Activated CD4-positive, alpha-beta T cell treated with anti-CD3 and anti-CD28 coated beads for 48 hours (primary cell): ENCODE data around the gene LRPAP1.
"Not testable (repeated sequence)": the region's sequence is repeated elsewhere in the genome, so short reads cannot be mapped to it uniquely, and the experiment has no call there.

Source experiments
- DNase-seq: peaks from one replicate; pipeline ENCODE4 v3.0.0-alpha.2; 2020

The LRPAP1 gene

DNA sequence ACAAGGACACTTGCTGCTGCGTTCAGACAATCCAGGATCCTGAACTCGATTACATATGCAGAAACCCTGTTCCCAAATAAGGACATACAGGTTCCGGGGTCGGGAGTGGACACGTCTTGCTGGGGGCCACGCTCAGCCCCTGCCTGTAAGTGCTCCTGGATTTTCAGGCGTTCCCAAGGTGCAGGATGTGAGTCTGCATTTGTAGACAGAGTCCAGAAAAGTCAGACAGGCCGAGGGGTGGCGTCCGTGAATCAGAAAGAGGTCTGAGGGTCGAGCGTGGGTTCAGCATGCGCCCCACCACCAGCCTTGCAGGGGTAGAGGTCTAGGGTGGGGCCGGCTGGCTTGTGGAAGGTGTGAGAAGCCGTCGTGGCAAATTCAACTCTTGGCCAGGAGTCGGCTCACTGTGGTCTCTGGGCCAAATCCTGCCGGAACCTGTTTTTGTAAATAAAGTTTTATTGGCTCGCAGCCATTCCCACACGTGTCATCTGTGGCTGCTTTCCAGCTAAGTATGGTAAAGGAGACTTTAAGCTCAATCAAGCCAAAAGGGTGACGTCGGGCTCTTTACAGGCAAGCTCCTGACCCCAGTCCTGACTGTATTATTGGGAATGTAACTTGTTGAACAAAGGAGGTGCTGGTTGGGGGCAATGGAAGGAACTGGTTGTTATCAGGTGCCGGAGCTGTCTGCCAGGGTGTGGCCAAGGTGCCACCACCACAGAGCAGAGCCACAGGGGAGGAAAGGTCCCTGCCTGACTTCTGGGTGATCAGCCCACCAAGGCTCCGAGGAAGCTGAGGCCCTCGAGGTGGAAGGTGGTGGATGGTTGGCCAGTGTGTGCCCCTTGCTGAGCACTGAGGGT, 61.8 kb downstream of the LRPAP1 start:
- no peak for DNase-seq

DNA sequence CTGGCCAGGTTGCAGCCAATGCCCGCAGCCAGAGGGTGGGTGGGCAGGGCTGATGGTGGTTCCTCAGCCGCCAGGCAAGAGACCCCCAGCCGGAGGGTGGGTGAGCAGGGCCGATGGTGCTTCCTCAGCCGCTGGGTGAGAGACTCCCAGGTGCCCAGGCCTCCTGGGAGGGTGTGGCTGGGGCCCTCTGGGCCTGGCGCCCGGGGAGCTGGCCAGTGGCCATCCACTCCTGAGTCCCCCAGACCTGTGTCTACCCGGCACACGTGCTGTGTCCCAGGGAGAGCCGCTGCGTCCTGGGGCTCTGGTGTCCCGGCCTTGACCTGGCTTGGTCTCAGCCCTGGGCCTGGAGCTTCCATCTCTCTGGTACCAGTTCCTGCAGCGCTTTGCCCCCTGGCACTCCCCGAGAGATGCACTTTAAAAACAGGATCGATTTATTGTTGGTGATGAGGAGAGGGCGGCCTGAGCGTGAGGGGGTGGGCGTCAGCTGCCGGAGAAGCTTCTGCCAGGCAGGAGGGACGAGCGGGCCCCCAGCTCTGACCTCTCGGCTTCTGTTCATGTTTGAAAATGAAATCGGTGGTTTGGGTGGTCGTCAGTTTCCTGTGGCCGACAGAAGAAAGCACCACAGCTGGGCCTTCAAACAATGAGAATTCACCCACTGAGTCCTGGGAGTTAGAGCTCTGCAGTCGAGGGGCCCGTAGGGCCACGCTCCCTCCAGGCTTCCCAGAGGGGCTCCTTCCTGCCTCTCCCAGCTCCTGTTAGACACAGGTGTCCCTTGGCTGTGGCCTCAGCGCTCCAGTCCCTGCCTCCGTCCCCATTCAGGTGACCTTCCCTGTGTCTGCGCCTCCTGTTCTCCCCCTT, 62.6 kb downstream of the LRPAP1 start:
- DNase-seq, result no peak

DNA sequence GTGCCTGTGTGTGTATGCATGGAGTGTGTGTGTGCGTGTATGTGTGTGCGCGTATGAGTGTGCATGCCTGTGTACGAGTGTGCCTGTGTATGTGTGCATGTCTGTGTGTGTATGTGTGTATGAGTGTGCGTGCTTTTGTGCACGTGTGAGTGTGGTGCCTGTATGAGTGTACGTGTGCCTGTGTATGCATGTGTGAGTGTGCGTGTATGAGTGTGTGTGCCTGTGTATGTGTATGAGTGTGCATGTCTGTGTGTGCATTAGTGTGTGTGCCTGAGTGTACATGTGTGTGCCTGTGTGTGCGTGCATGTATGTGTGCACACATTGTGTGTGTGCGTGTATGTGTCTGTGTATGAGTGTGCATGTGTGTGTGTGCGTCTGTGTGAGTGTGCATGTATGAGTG, 63.4 kb downstream of the LRPAP1 start:
- no peak for DNase-seq

DNA sequence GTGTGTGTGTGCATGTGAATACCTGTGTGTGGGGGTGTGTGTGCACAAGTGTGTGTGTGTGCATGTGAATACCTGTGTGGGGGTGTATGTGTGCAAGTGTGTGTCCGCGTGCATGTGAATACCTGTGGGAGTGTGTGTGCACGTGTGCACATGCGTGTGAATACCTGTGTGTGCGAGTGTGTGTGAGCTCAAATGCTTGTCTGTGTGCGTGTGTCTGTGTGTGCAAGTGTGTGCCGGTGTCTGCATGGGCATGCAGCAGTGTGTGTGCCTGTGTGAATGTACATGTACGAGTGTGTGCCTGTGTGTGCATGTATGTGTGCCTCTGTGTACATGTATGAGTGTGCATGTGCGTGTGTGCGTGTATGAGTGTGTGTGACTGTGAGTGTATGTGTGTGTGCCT, 64.1 kb downstream of the LRPAP1 start:
- no peak for DNase-seq

DNA sequence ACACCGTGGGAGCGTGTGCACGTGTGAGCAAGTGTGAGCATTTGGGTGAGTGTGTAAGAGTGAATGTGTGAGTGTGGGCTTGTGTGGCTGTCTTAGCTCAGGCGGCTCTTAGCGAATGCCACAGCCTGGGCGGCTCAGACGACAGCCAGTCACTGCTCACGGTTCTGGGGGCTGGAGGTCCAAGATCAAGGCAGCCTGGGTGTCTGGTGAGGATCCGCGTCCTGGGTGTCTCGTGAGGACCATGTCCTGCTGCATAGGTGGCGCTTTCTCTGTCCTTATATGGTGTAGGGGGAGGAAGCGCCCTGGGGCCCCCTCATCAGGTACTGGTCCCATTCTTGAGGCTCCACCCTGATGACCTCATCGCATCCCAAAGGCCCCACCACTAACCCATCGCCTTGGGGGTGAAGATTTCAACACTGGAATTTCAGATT, 64.6 kb downstream of the LRPAP1 start:
- DNase-seq, result no peak

DNA sequence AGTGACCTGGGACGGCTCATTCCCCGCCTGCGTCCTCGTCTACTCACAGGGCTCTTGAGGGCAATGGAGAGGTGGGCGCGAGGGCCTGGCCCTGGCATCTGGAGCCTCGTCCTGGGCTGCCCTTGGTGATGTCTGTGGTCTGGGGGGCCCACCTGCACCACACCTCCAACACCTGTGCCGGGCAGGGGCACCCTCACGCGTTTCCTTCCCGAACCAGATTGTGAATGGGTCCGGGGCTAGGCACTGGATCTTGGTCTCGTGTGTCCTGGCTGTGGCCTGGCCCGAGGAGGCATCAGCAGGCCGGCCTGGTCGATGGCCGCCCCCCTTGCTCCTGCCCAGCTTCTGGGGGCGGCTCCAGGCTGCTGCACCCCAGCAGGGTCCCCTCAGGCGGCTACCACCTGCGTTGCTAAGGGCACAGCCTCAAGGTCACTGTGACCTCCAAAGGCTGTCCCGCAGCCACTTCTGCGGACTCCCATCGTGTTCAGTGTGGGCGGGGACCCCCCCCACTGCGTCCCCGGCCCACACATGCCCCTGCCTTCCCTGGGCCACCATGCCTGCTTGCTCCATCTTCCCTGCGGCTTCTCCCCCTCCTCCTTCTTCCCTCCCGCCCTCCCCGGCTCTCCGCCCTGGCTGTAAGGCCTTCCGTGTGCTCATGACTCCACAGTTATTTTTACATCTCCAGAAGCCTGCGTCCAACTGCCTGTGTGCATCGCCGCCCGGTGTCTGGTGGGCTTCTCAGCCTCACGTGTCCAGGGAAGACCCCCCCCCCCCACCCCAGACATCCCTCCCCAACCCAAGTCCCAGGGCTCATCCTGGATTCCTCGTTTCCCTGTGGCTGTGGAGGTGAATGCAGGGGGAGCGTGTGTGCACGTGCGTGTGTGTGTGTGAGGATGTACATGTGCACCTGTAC, 65.3 kb downstream of the LRPAP1 start:
- DNase-seq, result no peak

DNA sequence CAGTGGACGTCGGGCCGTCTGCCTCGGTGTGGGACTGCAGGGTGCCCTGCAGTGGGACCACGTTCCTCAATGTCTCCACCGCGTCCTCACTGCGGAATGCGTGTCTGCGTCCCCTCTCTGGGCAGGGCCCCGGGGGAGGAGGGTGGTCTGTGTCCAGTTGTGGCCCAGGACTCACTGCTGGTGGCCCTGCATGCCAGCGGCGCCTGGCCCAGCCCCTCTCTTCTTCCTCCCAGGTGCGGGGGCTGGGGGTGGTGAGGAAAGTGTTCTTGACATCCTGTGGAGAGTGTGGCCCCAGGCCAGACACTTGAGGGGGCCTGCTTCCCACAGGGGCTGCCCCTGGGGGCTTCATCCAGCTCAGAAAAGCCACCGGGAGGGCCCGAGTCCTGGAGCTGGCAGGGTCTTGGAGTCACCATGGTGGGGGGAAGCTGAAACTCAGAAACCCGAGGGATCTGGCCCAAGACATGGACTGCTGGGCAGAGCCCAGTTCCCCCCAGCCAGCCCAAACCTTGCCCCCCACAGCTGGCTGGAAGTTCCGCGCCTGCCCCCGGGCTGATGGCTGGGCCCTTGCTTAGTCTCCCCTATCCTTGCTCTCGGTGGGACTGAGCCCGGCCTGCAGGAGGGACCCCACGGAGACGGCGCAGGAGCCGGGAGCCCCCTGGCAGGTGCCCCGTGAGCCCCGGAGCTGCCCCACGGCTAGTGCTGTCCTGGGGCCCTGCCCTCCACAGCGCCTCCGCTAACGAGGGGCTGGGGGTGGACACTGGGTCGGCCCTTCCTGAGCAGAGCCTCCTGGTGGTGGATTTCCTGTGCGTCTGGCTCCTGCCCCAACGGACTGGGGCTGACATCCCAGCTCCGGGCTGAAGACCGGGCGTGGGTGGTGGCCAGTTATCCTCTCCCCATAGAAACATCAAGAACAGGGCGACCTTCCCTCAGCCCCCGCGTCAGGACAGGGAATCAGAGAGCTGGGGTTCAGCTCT, 66.2 kb downstream of the LRPAP1 start:
- DNase-seq, result peak; percentile 2

DNA sequence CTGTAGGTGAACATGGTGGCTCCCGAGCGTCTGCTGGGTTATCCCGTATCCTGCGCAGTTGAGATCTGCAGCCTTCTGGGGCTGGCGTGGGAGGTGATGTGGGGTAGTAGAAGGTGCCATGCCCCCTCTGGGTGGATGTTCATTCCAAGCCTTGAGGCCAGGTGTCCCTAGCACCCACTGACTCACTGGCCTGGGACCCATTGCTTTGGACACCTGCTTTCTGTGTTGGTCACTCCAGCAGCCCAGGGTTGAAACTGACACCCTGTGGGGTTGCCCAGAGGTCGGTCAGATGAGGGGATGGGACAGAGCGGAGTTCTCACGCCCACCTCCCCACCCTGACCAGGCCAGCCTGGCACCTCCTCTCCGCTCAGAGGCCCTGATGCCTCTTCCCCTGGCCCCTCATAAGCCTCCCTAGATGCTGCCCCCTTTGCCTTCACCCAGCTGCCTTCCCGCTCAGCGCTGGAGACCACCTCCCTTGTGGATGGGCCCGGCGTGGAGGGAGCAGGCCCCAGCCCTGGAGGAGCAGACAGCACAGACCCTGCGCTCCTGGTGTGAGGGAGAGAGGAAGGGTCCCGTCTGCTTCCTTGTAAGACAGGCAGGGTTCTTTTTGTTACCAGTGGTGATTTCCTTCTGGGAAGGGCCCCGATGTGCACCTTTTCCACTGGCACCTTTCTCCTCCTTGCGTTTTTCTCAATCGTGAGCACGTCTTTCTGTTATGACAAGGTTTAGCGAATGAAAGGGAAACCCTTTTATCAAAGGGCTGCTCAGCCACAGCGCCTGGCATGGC, 67.1 kb downstream of the LRPAP1 start:
- no peak for DNase-seq

DNA sequence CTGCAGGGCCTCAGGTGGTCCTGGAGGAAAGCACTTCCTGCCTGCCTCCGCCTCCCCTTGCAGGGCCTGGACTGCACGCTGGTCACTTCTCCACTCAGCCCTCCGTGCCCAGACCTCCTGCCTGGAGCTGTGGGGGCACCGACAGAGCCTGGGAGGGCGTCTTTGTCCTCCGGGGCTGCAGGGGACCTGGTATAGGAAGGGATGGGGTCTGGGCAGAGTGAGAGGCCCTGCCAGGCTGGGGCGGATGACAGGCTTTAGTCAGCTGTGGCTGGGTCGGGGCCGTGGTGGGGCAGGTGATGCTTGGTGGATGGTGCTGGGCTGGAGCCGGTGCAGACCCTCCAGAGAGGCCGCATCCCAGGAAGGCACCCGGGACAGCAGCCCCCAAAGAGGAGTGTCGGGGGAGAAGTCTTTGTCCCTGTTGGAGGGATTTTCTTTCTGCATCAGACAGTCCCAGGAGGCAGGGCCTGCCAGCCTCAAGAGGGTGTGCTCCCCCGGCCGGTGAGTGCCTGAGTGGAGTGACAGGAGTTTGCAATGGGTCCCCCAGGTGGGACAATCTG, 67.8 kb downstream of the LRPAP1 start:
- no peak for DNase-seq

DNA sequence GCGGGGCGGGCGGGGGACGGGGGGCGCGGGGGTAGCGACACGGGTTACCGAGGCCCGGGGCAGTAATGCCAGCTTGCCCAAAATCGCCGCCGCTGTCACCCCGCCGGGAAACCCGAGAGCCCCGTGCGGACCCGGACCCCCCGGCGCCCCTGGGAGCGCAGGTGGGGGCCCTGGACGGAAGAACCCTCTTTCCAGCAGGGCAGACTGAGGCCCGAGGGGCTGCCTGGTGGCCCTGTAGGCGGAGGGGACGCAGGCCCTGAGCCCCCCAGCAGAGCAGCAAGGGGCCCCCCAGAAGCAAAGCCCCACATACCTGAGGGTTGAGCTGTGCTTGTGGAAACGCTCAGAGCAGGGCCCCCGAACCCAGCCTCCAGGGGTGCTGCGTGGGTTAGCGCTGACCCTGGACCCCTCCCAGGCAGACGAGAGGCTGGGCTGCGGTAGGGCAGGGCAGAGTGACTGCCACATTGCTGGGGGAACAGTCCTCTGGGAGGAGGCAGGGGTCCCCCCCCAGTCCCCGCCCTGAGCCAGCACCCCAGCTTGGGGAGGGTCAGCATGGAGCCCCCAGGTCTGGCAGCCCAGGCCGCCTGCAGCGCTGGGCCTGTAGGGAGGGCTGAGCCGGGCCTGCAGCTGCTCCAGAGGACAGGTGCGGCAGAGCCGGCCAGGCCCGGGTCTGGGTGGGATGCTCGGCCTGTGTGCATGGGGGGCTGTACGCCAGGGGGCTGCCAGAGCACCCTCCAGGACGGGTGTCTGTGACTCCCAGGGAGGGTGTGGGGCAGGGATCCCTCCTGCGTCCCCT, 68.5 kb downstream of the LRPAP1 start:
- DNase-seq, result no peak

DNA sequence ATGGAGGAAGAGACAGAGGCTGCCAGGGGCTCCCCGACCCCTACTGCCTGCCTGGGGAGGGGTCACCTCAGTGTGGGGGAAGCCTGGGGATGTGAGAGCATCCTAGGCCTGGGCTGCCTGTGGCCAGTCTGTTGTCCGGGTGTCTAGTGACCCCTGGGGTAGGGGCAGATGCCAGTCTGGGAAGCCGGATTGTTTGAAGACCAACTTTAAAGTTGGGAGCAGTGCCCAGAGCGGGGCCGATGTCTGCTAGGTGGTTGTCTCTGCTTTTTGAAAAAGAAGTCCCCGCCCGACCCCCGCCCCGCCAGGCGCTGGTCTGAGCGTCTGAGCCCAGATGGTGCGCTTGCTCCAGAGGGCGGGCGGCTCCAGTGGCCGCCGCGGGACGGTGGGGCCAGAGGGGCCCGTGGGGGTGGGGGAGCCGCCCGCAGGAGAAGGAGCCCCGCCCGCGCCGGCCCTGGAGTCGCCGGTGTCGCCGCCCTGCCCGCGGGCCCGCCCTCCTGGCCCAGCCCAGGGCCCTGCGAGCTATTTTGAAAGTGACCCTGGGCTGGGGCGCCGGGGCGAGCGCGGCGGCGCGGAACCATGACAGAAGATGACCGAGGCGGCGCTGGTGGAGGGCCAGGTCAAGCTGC, 69.3 kb downstream of the LRPAP1 start, which contains the start of gene DOK7:
Gene DOK7 (plus strand): TSS at position 517 of the 626 bp plus-strand sequence. CDS start 70 bp downstream, at position 587.
- no peak for DNase-seq

DNA sequence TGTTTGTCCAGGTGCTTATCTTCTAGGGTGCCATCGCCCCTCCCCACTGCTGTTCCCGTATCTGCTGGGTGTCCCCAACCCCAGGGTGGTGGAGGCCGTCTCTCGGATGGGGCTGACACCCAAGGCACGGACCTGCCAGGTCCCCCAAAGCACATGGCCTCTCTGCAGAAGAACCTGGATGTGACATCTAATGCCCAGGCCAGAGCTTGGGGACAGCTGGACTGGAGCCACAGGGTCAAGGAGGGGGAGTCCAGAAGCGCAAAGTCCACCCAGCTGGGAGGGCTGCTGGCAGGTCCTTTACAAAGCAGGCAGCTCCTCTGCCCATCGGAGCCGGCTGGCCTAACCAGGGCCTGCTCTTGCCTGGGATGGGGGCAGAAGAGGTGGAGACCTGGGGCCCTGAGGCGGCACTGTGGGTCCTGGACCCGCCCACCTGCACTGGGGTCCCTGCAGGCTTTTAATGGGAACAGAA, 69.9 kb downstream of the LRPAP1 start:
- DNase-seq, result no peak

DNA sequence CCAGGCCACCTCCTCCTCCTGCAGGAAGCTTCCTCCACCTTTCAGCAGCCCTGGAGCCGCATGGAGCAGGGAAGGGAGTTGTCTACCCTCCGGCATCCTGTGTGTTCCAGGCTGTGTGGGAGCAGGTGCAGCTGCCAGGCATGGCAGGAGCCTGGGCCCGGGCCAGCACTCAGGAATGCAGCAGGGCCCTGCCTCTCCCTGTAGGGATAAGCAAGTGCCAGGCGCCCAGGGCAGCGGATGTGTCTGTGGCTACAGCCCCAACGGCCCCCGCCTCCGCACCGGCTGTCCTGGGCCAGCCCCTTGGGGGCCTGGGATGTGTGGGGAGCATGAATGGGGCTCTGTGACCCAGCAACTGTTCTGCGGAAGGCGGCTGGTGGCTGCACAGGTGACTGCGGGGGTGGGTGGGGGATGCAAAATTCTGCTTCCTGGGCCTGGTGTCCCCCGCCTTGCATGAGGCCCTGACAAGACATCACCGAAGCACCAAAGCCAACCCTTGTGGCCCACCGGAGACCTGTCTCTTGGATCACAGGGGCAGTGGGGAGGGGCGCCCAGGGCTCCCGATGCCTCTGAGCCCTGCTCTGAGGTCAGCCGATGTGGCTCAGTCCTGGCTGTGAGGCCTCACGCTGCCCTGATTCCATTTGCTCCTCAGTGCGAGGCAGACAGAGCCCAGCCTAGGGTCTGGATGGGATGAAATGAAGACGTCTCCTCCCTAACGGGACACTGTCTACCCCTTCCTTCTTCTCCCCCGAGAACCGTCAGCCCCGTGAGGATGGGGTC, 70.5 kb downstream of the LRPAP1 start:
- no peak for DNase-seq

DNA sequence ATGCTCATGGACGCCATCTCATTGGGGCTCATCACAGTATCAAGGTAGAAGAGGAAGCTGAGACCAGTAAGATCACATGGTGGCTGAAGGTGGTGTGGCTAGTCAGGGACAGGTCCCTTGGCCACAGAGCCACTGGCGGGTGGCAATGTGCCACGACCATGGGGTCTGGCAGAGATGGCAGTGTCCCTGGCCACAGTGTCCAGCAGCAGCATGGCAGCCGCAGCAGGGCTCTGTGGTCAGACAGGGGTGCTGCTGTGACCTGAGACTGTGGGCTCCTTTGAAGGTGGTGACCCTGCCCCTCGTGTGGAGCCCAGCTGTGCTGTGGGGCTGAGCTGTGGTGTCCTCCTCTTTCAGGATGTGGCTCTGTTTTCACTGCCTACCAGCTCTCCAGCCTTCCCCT, 71.3 kb downstream of the LRPAP1 start:
- DNase-seq, result no peak

DNA sequence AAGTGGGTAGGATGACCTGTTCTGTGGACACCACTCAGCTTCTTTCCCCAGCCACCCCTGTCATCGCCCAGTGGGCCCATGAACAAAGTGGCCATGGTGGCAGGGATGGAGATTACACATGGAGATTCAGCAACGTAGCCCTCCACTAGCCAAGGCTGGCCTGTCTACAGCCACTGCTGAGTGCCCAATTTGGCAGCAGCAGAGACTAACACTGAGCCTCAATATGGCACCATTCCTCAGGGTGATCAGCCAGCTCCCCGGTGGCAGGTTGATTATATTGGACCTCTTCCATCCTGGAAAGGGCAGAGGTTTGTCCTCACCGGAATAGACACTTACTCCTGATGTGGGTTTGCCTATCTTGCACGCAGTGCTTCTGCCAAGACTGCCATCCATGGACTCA, 73.1 kb downstream of the LRPAP1 start:
- not testable (repeated sequence) for DNase-seq

DNA sequence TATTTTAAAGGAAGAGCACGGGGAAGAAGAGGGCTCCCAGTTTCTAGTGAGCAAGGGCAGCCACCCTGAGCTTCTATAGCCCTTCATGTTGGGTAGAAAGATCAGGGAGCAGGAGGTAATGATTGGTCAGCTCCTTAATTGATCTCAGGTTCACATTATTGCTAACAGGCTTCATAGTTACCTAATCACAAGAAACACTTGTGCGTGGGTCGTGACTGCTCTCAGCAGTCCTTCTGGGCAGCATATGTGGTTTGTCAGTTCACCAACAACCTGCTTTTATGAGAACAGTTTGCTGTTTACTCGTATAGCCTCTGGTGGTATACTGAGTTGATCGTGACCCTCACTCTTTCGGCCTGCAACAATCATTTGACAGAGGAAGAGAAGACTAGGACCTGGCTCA, 73.9 kb downstream of the LRPAP1 start:
- DNase-seq, result no peak

DNA sequence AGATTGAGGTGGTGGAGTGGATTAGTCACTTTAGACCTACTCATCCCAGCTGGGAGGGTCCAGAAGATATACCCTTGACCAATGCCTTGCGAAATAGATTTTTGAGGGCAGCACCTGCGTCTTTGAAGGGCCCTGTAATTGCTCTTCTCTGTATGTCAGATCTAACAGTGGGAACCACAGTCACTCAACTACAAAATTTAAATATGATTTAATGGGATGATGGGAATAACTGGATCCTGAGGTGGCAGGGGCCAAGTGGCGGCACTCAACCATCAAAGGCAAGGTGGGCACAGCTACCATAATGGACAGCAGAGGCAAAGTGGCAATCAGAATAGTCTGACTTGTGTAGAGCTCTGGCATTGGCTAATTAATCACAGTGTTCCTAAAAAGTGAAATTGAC, 76.6 kb downstream of the LRPAP1 start:
- DNase-seq, result not testable (repeated sequence)
